Large intestine (tissue), 3 donors: ENCODE results near the gene SYNJ2. TPM values are rescaled to one million over a fixed set of nuclear protein-coding genes. Genes with fewer than 3 reads are reported as not detected.

Source experiments
- DNase-seq, 2 donors: peaks; one replicate each; pipeline versions ENCODE4 v3.0.0 to v3.0.0-alpha.2; 2013
- H3K27ac ChIP-seq: one replicate; pipeline ENCODE4 v1.5.1; 2013; ENCODE audit warnings: low read length
- H3K27me3 ChIP-seq: 2 replicates; pipeline ENCODE4 v1.6.1; 2013; ENCODE audit warnings: low read length; ENCODE audit not compliant: control insufficient read depth, insufficient read depth
- H3K36me3 ChIP-seq: 2 replicates; pipeline ENCODE4 v1.6.1; 2013; ENCODE audit warnings: low read length; ENCODE audit not compliant: control insufficient read depth, insufficient read depth
- H3K4me1 ChIP-seq: one replicate; pipeline ENCODE4 v1.6.1; 2013; ENCODE audit warnings: low read length; ENCODE audit not compliant: control insufficient read depth, insufficient read depth
- H3K4me3 ChIP-seq: one replicate; pipeline ENCODE4 v1.5.1; 2013; ENCODE audit warnings: low read length
- H3K9me3 ChIP-seq: one replicate; pipeline ENCODE4 v1.6.1; 2013; ENCODE audit warnings: mild to moderate bottlenecking, low read depth, low read length, moderate library complexity; ENCODE audit not compliant: control insufficient read depth
- WGBS: methylation state at CpG from one replicate; pipeline ENCODE4 v1.1.5; 2013; ENCODE audit warnings: low lambda C conversion rate; ENCODE audit not compliant: insufficient coverage; 5-methylcytosine and 5-hydroxymethylcytosine counted together
- polyA plus RNA-seq: library from polyadenylated mRNA; unstranded; fragments of 120-200 nt; gene quantifications from one replicate; pipeline ENCODE4 v1.2.1, GENCODE V29; 2013

Gene SYNJ2
- polyA plus RNA-seq, 1 donor: 14.3 TPM

GRCh38 chr6:158017621-158018040 lies 36.0 kb downstream of the SYNJ2 start:
- peaks cover 30% of the 10 kb centered on the region for H3K36me3 ChIP-seq
- no peaks in the 10 kb centered on the region for H3K27me3 ChIP-seq
- no peaks in the 10 kb centered on the region for H3K9me3 ChIP-seq
- DNase-seq: no peak
- no peaks in the 10 kb centered on the region for H3K4me1 ChIP-seq
- no peak overlapping the region for H3K4me3 ChIP-seq
- WGBS: no CpG with 5 or more reads among the region's 13 CpGs
- no peak overlapping the region for H3K27ac ChIP-seq

GRCh38 chr6:158018041-158018771 lies 36.5 kb downstream of the SYNJ2 start:
- Histone ChIP-seq H3K36me3 (peaks cover 31% of the 10 kb centered on the region), H3K9me3 (no peaks in the 10 kb centered on the region), H3K4me3 (no peak overlapping the region), H3K27me3 (no peaks in the 10 kb centered on the region), H3K4me1 (no peaks in the 10 kb centered on the region), H3K27ac (no peak overlapping the region)
- WGBS: no CpG with 5 or more reads among the region's 19 CpGs
- no peak for DNase-seq

DNA sequence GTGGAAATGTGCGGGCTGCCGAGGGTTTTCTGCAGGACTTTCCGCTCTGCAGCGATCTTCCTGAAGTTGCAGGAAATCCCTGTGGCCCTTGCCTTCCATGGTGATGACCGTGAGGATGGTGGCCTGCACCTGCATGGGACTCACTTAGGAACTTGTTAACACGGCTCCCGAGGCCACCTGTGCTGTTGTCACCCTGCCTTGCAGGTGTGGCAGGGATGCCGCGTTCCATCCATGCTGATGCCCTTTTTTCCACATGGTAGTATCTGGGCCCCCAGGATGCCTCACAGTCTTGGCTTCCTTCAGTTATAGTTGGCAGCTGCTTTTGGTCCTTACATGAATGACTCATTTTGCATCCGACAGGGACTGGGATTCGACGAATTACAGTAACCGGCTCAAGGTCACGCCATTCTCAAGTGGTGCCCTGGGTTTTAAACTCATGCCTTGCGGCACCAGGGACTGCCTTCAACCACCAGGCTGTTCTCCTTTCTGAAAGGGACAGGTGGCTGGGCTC lies 37.2 kb downstream of the SYNJ2 start:
- Histone ChIP-seq H3K4me1 (no peaks in the 10 kb centered on the region), H3K36me3 (peaks cover 31% of the 10 kb centered on the region), H3K9me3 (no peaks in the 10 kb centered on the region), H3K27me3 (no peaks in the 10 kb centered on the region), H3K27ac (no peak overlapping the region), H3K4me3 (no peak overlapping the region)
- no CpG with 5 or more reads among the region's 15 CpGs for WGBS
- no peak for DNase-seq

DNA sequence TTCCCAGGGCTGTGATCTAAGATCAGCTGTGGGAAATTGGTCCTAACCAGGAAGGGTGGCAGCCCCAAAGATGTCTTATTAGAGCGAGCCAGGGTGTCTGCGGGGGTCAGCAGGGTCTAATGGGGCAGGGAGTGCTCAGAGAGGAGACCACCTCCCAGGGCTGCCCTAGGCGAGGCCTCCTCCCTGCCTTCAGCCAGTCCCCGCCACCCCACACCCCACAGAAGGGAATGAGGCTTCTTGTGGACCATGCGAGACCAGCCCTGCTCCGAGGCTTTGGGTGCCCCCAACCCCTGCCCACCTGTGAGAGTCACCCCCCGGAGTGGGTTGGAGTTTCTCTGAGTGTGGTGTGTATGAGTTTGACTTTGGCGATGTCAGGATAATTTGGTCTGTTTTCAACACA lies 37.8 kb downstream of the SYNJ2 start:
- Histone ChIP-seq H3K4me3 (no peak overlapping the region), H3K9me3 (no peaks in the 10 kb centered on the region), H3K27me3 (no peaks in the 10 kb centered on the region), H3K27ac (no peak overlapping the region), H3K4me1 (no peaks in the 10 kb centered on the region), H3K36me3 (peaks cover 31% of the 10 kb centered on the region)
- no peak for DNase-seq
- no CpG with 5 or more reads among the region's 8 CpGs for WGBS

DNA sequence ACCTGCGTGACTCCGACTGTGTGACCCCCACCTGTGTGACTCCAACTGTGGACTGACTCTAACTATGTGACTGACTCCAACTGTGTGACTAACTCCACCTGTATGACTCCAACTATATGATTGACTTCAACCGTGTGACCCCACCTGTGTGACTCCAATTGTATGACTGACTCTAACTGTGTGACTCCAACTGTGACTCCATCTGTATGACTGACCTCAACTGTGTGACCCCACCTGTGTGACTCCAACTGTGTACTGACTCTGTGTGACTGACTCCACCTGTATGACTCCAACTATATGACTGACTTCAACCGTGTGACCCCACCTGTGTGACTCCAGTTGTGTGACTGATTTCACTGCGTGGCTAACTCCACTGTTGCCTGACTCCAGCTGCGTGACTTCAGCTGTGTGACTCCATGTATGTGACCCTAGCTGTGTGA lies 38.6 kb downstream of the SYNJ2 start:
- Histone ChIP-seq H3K4me3 (no peak overlapping the region), H3K27me3 (no peaks in the 10 kb centered on the region), H3K27ac (no peak overlapping the region), H3K36me3 (peaks cover 31% of the 10 kb centered on the region), H3K9me3 (no peaks in the 10 kb centered on the region), H3K4me1 (no peaks in the 10 kb centered on the region)
- no peak for DNase-seq
- 100% methylated on average over 1 of the region's 6 CpGs for WGBS

DNA sequence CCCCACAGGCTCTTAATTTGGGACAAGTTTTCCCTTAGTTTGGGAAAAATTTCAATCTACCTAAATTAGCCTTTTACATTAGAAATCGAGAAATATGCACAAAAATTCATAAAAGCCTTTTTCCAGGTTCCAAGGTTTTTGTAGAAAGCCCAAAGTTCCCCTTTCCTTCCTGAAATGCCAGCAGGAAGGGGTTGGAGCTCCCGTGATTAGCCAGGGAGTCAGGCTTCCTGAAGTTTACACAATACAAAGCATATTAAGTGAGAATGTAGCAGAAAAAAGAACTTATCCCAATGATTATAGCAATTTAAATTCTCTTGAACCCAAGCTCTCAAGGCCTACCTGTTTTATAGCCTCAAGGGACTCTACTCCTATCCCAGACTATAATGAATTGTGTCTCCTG lies 39.1 kb downstream of the SYNJ2 start:
- H3K36me3 ChIP-seq: peaks cover 31% of the 10 kb centered on the region
- H3K4me3 ChIP-seq: no peak overlapping the region
- DNase-seq: no peak
- no peaks in the 10 kb centered on the region for H3K27me3 ChIP-seq
- WGBS: 100% methylated on average over 1 of the region's 2 CpGs
- no peaks in the 10 kb centered on the region for H3K9me3 ChIP-seq
- H3K27ac ChIP-seq: no peak overlapping the region
- H3K4me1 ChIP-seq: peaks cover under 1% of the 10 kb centered on the region

DNA sequence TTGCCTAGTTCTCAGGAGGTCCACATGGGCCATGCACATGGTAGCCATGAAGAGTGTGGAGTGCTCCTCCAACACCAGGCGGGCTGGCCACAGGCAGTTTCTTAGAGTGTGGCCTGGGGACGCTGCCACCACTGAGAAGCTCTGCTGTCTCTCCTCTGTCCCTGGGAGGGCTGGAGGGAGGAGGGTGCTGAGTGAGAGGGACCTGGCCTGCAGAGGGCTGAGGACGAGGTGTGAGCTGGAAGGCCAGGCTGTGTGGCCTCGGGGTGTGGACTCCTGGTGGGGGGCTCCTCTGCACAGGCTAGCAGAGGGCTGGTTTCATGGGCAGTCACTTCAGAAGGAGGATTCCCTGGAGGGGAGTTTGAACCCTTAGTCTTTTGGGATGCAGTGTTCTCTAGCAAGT lies 39.7 kb downstream of the SYNJ2 start:
- no peak for DNase-seq
- H3K4me1 ChIP-seq: peaks cover 6% of the 10 kb centered on the region
- no peaks in the 10 kb centered on the region for H3K27me3 ChIP-seq
- no peak overlapping the region for H3K27ac ChIP-seq
- H3K4me3 ChIP-seq: no peak overlapping the region
- peaks cover 31% of the 10 kb centered on the region for H3K36me3 ChIP-seq
- H3K9me3 ChIP-seq: no peaks in the 10 kb centered on the region
- no CpG with 5 or more reads among the region's 4 CpGs for WGBS

- no CpG with 5 or more reads among the region's 14 CpGs for WGBS
- DNase-seq: no peak
- Histone ChIP-seq H3K36me3 (peaks cover 31% of the 10 kb centered on the region), H3K27me3 (no peaks in the 10 kb centered on the region), H3K4me1 (peaks cover 13% of the 10 kb centered on the region), H3K4me3 (no peak overlapping the region), H3K9me3 (no peaks in the 10 kb centered on the region), H3K27ac (no peak overlapping the region)
These were observed 40.4 kb downstream of the SYNJ2 start for GRCh38 chr6:158021814-158022748.

- DNase-seq: no peak
- WGBS: no CpG with 5 or more reads among the region's 14 CpGs
- peaks cover 28% of the 10 kb centered on the region for H3K36me3 ChIP-seq
- H3K4me1 ChIP-seq: peaks cover 14% of the 10 kb centered on the region
- no peak overlapping the region for H3K27ac ChIP-seq
- H3K4me3 ChIP-seq: no peak overlapping the region
- no peaks in the 10 kb centered on the region for H3K9me3 ChIP-seq
- H3K27me3 ChIP-seq: no peaks in the 10 kb centered on the region
These were observed 41.3 kb downstream of the SYNJ2 start for GRCh38 chr6:158022749-158023596.

- no peak for DNase-seq
- 67% methylated on average over 3 of the region's 5 CpGs for WGBS
- Histone ChIP-seq H3K27ac (no peak overlapping the region), H3K4me3 (no peak overlapping the region), H3K36me3 (peaks cover 31% of the 10 kb centered on the region), H3K4me1 (peaks cover 14% of the 10 kb centered on the region), H3K9me3 (no peaks in the 10 kb centered on the region), H3K27me3 (no peaks in the 10 kb centered on the region)
These were observed 41.9 kb downstream of the SYNJ2 start for GRCh38 chr6:158023597-158023939.
